IPS-15b (cell line): Measurements from ENCODE around the gene AZGP1.
A peak's percentile ranks its signal among the peaks of the same experiment; 100 is the strongest.
"Not testable (repeated sequence)": the region's sequence is repeated elsewhere in the genome, so short reads cannot be mapped to it uniquely, and the experiment has no call there.

ENCODE experiments used
- H3K27me3 ChIP-seq: one replicate; pipeline ENCODE4 v1.6.1; 2013; ENCODE audit warnings: low read length; ENCODE audit not compliant: control insufficient read depth, insufficient read depth
- H3K36me3 ChIP-seq: one replicate; pipeline ENCODE4 v1.6.1; 2013; ENCODE audit warnings: low read length; ENCODE audit not compliant: control insufficient read depth, insufficient read depth
- H3K4me1 ChIP-seq: one replicate; pipeline ENCODE4 v1.6.1; 2013; ENCODE audit warnings: mild to moderate bottlenecking, low read length; ENCODE audit not compliant: control insufficient read depth, insufficient read depth
- H3K4me3 ChIP-seq: one replicate; pipeline ENCODE4 v1.5.1; 2013; ENCODE audit warnings: low read depth, low read length
- H3K9ac ChIP-seq: one replicate; pipeline ENCODE4 v1.6.1; 2013; ENCODE audit warnings: low read depth, mild to moderate bottlenecking, low read length
- H3K9me3 ChIP-seq: one replicate; pipeline ENCODE4 v1.6.1; 2013; ENCODE audit warnings: mild to moderate bottlenecking, low read length; ENCODE audit not compliant: control insufficient read depth, insufficient read depth

The AZGP1 gene

DNA sequence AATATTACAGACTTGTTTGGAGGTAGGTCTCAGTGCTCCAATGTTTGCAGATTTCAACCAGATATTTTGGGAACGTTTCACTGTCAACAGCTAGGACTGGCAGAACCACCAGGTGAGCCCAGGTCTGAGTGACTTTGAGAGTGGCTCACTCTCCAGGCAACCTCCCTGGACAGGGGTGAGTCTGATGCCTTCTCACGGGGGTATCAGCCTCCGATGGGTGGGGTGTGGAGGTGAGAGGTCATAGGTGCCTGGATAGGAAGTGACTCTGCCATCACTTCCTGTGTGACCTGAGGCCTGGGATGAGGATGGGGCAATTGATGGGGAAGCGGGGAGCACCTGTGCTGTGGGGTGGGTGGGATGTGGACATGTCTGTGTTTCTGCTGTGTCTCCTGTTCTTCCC, 4.6 kb downstream of the AZGP1 start:
- no peak overlapping the region for H3K9ac ChIP-seq
- H3K9me3 ChIP-seq: no peaks in the 10 kb centered on the region
- no peaks in the 10 kb centered on the region for H3K36me3 ChIP-seq
- no peaks in the 10 kb centered on the region for H3K27me3 ChIP-seq
- H3K4me1 ChIP-seq: no peaks in the 10 kb centered on the region
- no peak overlapping the region for H3K4me3 ChIP-seq

DNA sequence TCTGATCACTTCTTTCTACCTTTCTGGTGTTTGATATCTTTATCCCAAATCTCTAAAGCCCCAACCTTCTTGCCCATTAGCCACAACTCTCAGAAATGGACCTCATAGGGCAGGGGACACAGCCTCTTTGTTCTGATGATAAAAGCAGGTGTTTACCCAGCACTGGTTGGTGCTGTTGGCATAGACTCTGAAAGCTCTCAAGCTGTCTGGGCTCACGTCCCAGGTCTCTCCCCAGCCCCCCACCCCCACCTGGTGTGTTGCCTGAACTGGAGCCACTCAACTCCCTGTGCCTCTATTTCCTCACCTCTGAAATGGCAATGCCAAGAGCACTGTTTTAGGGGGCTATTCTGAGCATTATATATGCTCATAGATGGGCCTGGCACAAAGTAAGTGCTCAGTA, 6.0 kb downstream of the AZGP1 start:
- H3K9me3 ChIP-seq, H3K27me3 ChIP-seq: not testable (repeated sequence)

GRCh38 chr7:99969298-99969697, 6.5 kb downstream of the AZGP1 start:
- H3K27me3 ChIP-seq: no peaks in the 10 kb centered on the region
- no peaks in the 10 kb centered on the region for H3K4me1 ChIP-seq
- no peaks in the 10 kb centered on the region for H3K36me3 ChIP-seq
- H3K9ac ChIP-seq: no peak overlapping the region
- no peaks in the 10 kb centered on the region for H3K9me3 ChIP-seq
- no peak overlapping the region for H3K4me3 ChIP-seq

More for the DNA sequence above, 6.0 kb downstream of the AZGP1 start:
- not testable (repeated sequence) for H3K36me3 ChIP-seq, H3K4me1 ChIP-seq, H3K9ac ChIP-seq, H3K4me3 ChIP-seq

GRCh38 chr7:99958564-99959227, 17.1 kb downstream of the AZGP1 start:
- Histone ChIP-seq H3K4me1 (no peaks in the 10 kb centered on the region), H3K9me3 (no peaks in the 10 kb centered on the region), H3K9ac (no peak overlapping the region), H3K36me3 (no peaks in the 10 kb centered on the region), H3K4me3 (no peak overlapping the region), H3K27me3 (peaks cover 5% of the 10 kb centered on the region)

DNA sequence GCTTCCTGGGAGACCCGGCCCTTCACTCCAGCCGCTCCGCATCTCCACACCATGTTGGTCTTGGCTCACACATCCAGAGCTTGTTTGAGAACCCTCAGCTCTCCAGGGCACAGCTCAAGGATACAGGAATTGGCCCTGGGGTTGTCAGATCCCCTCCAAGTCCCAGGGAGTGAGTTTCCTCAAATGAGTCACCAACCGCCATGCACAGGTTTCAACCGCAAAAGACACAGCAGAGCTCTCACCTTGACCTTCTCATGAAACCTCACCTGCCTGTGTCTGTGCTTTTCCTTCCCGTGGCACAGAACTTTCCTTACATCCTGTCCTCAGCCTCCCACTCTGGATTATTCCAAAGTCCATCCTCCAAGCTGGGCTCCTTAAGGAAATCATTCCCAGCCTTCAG, 20.6 kb downstream of the AZGP1 start:
- H3K9me3 ChIP-seq: no peaks in the 10 kb centered on the region
- peaks cover 2% of the 10 kb centered on the region for H3K27me3 ChIP-seq
- no peaks in the 10 kb centered on the region for H3K4me1 ChIP-seq
- H3K9ac ChIP-seq: no peak overlapping the region
- no peak overlapping the region for H3K4me3 ChIP-seq
- H3K36me3 ChIP-seq: no peaks in the 10 kb centered on the region

DNA sequence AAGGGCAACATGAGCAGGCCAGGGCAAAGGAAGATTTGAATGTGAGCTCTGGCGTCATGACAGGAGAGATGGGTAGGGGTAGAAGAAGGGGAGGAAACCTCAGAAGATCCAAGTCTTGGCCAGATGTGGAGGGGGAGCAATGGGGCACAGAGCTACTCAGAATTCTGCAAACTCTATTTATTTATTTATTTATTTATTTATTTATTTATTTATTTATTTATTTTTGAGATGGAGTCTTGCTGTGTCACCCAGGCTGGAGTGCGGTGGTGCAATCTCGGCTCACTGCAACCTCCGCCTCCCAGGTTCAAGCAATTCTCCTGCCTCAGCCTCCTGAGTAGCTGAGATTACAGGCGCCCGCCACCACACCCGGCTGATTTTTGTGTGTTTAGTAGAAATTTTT, 21.2 kb downstream of the AZGP1 start:
- H3K4me1 ChIP-seq, H3K4me3 ChIP-seq, H3K9me3 ChIP-seq, H3K9ac ChIP-seq, H3K27me3 ChIP-seq, H3K36me3 ChIP-seq: not testable (repeated sequence)

- no peaks in the 10 kb centered on the region for H3K9me3 ChIP-seq
- peaks cover 2% of the 10 kb centered on the region for H3K27me3 ChIP-seq
- H3K4me3 ChIP-seq: no peak overlapping the region
Measured at GRCh38 chr7:99953649-99954048, 22.2 kb downstream of the AZGP1 start.

GRCh38 chr7:99952649-99953048, 23.2 kb downstream of the AZGP1 start:
- not testable (repeated sequence) for H3K27me3 ChIP-seq, H3K4me3 ChIP-seq, H3K4me1 ChIP-seq, H3K9ac ChIP-seq, H3K9me3 ChIP-seq, H3K36me3 ChIP-seq

More at GRCh38 chr7:99953649-99954048, 22.2 kb downstream of the AZGP1 start:
- H3K36me3 ChIP-seq: no peaks in the 10 kb centered on the region
- H3K9ac ChIP-seq: no peak overlapping the region
- no peaks in the 10 kb centered on the region for H3K4me1 ChIP-seq

DNA sequence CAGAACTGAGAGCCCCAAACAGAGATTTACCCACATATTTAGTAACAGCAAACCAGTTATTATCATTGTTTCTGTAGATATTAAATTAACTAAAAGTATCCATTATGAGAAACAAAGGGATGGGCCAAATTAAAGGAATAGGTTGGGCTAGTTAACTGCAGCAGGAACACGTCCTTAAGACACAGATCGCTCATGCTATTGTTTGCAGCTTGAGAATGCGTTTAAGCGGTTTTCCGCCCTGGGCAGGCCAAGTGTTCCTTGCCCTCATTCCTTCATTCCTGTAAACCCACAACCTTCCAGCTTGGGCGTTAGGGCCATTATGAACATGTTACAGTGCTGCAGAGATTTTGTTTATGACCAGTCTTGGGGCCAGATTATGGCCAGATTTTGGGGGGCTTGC, 25.0 kb downstream of the AZGP1 start:
- H3K9ac ChIP-seq, H3K4me3 ChIP-seq, H3K27me3 ChIP-seq, H3K9me3 ChIP-seq, H3K36me3 ChIP-seq, H3K4me1 ChIP-seq: not testable (repeated sequence)

GRCh38 chr7:99949645-99950228, 26.1 kb downstream of the AZGP1 start:
- H3K36me3 ChIP-seq: no peaks in the 10 kb centered on the region
- peaks cover 4% of the 10 kb centered on the region for H3K4me1 ChIP-seq
- H3K9me3 ChIP-seq: no peaks in the 10 kb centered on the region
- no peaks in the 10 kb centered on the region for H3K27me3 ChIP-seq
- H3K4me3 ChIP-seq: no peak overlapping the region
- no peak overlapping the region for H3K9ac ChIP-seq

DNA sequence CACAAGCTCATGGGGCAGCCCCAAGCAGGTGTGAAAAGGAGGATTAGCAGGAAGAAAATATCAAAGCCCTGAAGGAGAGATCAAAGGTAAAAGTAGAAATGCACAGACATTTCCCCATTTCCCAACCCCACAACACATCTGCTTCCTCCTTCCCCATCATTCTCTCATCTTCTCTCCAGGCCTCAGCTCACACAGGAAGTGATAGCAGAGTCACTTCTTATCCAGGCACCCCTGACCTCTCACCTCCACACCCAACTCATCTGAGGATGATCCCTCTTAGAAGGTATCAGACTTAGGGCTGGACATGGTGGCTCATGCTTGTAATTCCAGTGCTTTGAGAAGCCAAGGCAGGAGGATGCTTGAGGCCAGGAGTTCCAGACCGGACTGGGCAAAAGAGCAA, 28.2 kb downstream of the AZGP1 start:
- H3K4me3 ChIP-seq: no peak overlapping the region
- H3K9ac ChIP-seq: no peak overlapping the region
- H3K36me3 ChIP-seq: no peaks in the 10 kb centered on the region
- H3K4me1 ChIP-seq: peaks cover 16% of the 10 kb centered on the region
- H3K27me3 ChIP-seq: no peaks in the 10 kb centered on the region
- no peaks in the 10 kb centered on the region for H3K9me3 ChIP-seq

- Histone ChIP-seq H3K4me1 (peaks cover 16% of the 10 kb centered on the region), H3K36me3 (no peaks in the 10 kb centered on the region), H3K9ac (peak overlapping the region; percentile 42), H3K9me3 (peaks cover 3% of the 10 kb centered on the region), H3K4me3 (no peak overlapping the region), H3K27me3 (no peaks in the 10 kb centered on the region)
Measured at GRCh38 chr7:99944497-99945070, 31.2 kb downstream of the AZGP1 start.
